HepG2 (cell line): Measurements from ENCODE around the gene ABHD15. TPM values are rescaled to one million over a fixed set of nuclear protein-coding genes. Genes with fewer than 3 reads are reported as not detected.
A peak's percentile ranks its signal among the peaks of the same experiment; 100 is the strongest.

Experiments used
- ARID5B ChIP-seq: IDR thresholded peaks from 2 replicates; pipeline ENCODE4 v1.4.0; 2020; ENCODE audit warnings: mild to moderate bottlenecking, missing genetic modification reagents
- CC2D1A ChIP-seq: sonication (generic); formaldehyde crosslinking; IDR thresholded peaks from 2 replicates; pipeline ENCODE4 v1.8.1; 2023; ENCODE audit warnings: mild to moderate bottlenecking, missing genetic modification reagents
- GZF1 ChIP-seq: sonication (generic); formaldehyde crosslinking; IDR thresholded peaks from 2 replicates; pipeline ENCODE4 v1.5.1; 2020; ENCODE audit warnings: mild to moderate bottlenecking, missing genetic modification reagents
- IRF9 ChIP-seq: sonication (generic); formaldehyde crosslinking; IDR thresholded peaks from 2 replicates; pipeline ENCODE4 v1.8.0; 2022; ENCODE audit warnings: missing genetic modification reagents, mild to moderate bottlenecking, borderline replicate concordance
- MEF2D ChIP-seq: sonication (generic); formaldehyde crosslinking; IDR thresholded peaks from 2 replicates; pipeline ENCODE4 v1.5.1; 2020; ENCODE audit warnings: mild to moderate bottlenecking, missing genetic modification reagents
- MXD4 ChIP-seq: IDR thresholded peaks from 2 replicates; pipeline ENCODE4 v1.6.1; 2016; ENCODE audit warnings: mild to moderate bottlenecking, missing biosample characterization, missing genetic modification reagents
- SKIL ChIP-seq: sonication (generic); formaldehyde crosslinking; IDR thresholded peaks from 2 replicates; pipeline ENCODE4 v1.8.0; 2022; ENCODE audit warnings: missing genetic modification reagents, mild to moderate bottlenecking, moderate library complexity, borderline replicate concordance
- TCF7 ChIP-seq: sonication (generic); IDR thresholded peaks from 2 replicates; pipeline ENCODE4 v1.6.1; 2016; ENCODE audit warnings: antibody characterized with exemption, low read depth
- ZBTB40 ChIP-seq, 2 experiments: fragments of 450-650 bp in 1 of 2; sonication (generic) in 1 of 2; formaldehyde crosslinking in 1 of 2; IDR thresholded peaks; 2 replicates each; pipeline versions ENCODE4 v1.6.1 to v1.8.0; 2016 to 2022; ENCODE audit warnings: antibody characterized with exemption in 1 of 2, mild to moderate bottlenecking in 1 of 2, missing genetic modification reagents in 1 of 2
- ZNF121 ChIP-seq: sonication (generic); formaldehyde crosslinking; IDR thresholded peaks from 2 replicates; pipeline ENCODE4 v1.5.0; 2020; ENCODE audit warnings: mild to moderate bottlenecking, missing genetic modification reagents
- polyA plus RNA-seq, 8 experiments: library from polyadenylated mRNA; depleted of rRNA in 3 of 8; stranded (reverse) in 7 of 8; unstranded in 1 of 8; fragments of >200 nt; fragmentation: Illumina TruSeq in 4 of 8; extraction: Trizol in 4 of 8; gene quantifications; 2 replicates each; pipeline versions ENCODE4 v1.2.1 to v1.2.3, GENCODE V29; 2011 to 2016; ENCODE audit warnings: low read depth in 4 of 8, missing spikeins in 1 of 8, mixed read lengths in 1 of 8; ENCODE audit not compliant: insufficient read depth in 1 of 8
- total RNA-seq, 5 experiments: library from RNA; depleted of rRNA; stranded (reverse); fragments of >200 nt; fragmentation: Illumina TruSeq; extraction: Trizol; gene quantifications; 2 replicates each; pipeline ENCODE4 v1.2.3, GENCODE V29; 2016; ENCODE audit warnings: low read depth in 1 of 5

The ABHD15 gene
- total and polyA plus RNA-seq, 2 of the 13 experiments (the other 11 are each of a cell fraction or from before 2014, with no cell fraction given): 2.4 to 7.7 TPM

- TF ChIP-seq SKIL: no peak
- no peak for TF ChIP-seq ZBTB40 (IDR thresholded peaks at IDR 0.05)
- TF ChIP-seq ZBTB40 (CRISPR knock-in tag; IDR thresholded peaks at IDR 0.05): peak; percentile 44; the same call in 1 of the 2 replicates
- TF ChIP-seq MXD4 (CRISPR knock-in tag): 0 out of 2 replicates have a peak, but pooled peaks have one; percentile 13
- TF ChIP-seq IRF9 (CRISPR knock-in tag): peak; percentile 42; the same call in 1 of the 2 replicates
- TF ChIP-seq ZNF121 (CRISPR knock-in tag): no peak
- TF ChIP-seq ARID5B (CRISPR knock-in tag): no peak
- no peak for TF ChIP-seq TCF7
- no peak for TF ChIP-seq GZF1
- TF ChIP-seq CC2D1A (CRISPR knock-in tag): 0 out of 2 replicates have a peak, but pooled peaks have one; percentile 28
- TF ChIP-seq MEF2D: 0 out of 2 replicates have a peak, but pooled peaks have one; percentile 25
Measured at GRCh38 chr17:29568331-29569244, 1.8 kb upstream of the ABHD15 start, which contains the start of gene TP53I13 (continued).
